Epithelial cell of esophagus (primary cell): ENCODE measurements around the gene MBNL3.
A peak's percentile ranks its signal among the peaks of the same experiment; 100 is the strongest.

Experiments
- DNase-seq: peaks from one replicate; pipeline ENCODE4 v3.0.0; 2010; ENCODE audit warnings: low read depth
- H3K4me3 ChIP-seq: 2 replicates; pipeline ENCODE4 v1.5.1; 2011; ENCODE audit warnings: mild to moderate bottlenecking, low read length, control low read depth
- TF ChIP-seq, protein P1 (sequence below): IDR thresholded peaks from 2 replicates; pipeline ENCODE4 v1.5.1; 2011; ENCODE audit warnings: low read depth, mild to moderate bottlenecking, low read length, control low read depth, inconsistent platforms; ENCODE audit not compliant: insufficient read depth; ENCODE audit errors: missing control alignments

MBNL3 gene

DNA sequence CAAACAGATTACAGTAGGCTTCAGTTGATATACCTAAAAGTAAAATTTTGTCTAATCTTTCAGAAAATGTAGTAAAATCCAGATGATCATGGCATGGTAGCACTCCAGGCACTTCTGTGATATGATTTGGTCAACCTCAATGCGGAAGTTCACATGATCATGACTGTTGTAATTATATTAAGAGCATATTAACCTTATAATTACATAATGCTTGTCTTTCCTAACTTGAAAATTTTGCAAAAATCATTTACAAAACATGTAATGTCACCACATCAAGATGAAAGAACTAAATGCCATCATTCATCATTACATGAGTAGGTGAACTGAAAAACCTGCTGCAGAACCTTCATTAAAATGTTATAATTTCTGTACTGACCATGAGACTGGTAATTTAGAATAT lies 88.1 kb downstream of the MBNL3 start:
- TF ChIP-seq, protein P1, sequence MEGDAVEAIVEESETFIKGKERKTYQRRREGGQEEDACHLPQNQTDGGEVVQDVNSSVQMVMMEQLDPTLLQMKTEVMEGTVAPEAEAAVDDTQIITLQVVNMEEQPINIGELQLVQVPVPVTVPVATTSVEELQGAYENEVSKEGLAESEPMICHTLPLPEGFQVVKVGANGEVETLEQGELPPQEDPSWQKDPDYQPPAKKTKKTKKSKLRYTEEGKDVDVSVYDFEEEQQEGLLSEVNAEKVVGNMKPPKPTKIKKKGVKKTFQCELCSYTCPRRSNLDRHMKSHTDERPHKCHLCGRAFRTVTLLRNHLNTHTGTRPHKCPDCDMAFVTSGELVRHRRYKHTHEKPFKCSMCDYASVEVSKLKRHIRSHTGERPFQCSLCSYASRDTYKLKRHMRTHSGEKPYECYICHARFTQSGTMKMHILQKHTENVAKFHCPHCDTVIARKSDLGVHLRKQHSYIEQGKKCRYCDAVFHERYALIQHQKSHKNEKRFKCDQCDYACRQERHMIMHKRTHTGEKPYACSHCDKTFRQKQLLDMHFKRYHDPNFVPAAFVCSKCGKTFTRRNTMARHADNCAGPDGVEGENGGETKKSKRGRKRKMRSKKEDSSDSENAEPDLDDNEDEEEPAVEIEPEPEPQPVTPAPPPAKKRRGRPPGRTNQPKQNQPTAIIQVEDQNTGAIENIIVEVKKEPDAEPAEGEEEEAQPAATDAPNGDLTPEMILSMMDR: no peak
- no peak for DNase-seq
- no peak overlapping the region for H3K4me3 ChIP-seq

DNA sequence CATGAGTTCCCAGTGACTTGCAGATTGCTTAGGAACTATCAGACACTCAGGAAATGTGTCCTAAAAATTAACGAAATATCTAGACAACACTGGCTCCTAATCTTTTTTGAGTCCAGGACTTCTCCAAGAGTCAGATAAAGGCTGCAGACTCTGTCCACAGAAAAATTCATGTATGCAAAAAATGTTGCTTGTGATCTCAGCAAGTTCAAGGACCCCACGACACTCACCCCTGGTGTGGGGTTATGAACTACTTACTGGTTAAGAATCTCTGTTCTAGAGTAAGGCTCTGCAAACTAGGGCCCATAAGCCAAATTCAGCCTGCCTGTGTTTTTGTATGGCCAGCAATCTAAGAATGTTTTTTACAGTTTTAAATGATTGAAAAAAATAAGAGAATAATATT lies 93.2 kb downstream of the MBNL3 start:
- TF ChIP-seq, protein P1: no peak
- no peak overlapping the region for H3K4me3 ChIP-seq
- no peak for DNase-seq

DNA sequence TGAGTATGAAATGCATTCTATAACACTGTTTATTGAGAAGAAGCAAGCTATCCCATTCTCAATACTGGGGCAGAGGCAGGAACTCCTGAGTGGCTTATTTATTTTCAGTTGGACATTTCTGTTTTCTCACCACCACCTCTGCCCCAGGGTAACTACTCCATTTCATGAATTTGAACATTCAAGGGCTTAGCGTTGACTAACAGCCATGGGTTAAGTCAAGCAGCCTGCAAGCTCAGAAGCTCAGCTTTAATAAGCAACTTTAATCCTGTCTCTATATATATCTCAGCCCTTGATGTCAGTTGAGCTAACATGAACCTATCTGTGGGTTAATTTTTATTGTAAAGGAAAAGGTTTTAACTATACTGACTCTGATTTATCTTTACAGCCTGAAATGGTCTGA lies 93.8 kb downstream of the MBNL3 start:
- TF ChIP-seq, protein P1: no peak
- peak; percentile 20 for DNase-seq
- H3K4me3 ChIP-seq: no peak overlapping the region

DNA sequence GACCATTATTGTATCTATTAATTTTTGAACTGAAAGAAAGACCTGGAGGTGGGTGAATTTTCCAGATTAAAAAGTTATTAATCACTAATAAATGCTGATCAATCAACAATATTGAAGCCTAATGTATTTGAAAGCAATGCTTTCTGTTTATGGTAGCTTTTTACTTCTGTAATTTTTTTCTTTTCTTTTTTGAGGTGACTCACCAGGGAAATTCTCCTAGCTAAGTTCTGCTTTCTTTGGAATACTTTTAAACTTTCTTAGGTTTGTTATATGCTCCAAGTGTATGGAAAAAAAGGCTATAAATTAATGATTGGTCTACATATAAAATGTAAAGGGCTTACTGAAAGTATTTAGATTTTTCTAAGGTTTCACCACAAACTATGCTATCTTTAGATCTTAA lies 94.2 kb downstream of the MBNL3 start:
- no peak for DNase-seq
- H3K4me3 ChIP-seq: no peak overlapping the region
- TF ChIP-seq, protein P1: no peak

DNA sequence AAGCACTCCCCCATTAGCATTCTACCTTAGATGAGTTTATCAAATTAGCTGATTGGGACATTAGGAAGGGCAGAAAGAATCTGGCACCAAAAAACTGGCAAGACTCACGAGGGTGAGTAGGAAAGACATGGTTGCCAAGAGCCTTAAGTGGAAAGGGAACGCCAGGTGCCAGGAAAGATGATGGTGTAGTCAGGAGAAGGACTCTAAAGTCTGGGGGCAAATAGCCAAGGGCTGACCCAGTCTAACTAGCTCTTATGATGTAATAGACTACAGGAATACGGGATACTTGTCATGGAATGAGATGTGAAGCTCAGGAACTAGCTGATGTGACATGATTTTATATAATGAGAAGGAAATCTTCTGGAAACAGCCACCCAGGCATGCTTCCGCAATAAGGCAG lies 94.8 kb downstream of the MBNL3 start:
- peak; percentile 10 for DNase-seq
- TF ChIP-seq, protein P1: no peak
- H3K4me3 ChIP-seq: no peak overlapping the region

DNA sequence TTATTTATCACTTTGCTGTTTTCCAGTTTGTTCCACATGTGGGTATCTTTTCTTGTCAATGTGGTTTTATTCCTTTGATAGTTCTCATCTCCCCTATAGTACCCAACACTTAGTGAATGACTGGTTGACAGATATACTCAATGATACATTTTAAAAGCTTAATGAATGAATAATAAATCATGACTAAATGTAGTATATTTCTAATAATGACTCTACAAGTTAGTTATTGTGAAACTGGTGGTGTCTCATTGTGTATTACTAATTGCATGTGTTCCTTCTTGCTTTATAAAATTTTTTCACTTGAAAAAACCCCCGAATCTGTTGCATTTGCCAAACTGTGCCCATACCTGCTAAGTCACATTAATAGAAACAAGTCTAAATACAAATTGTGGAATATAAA lies 95.4 kb downstream of the MBNL3 start:
- H3K4me3 ChIP-seq: no peak overlapping the region
- DNase-seq: peak; percentile 56
- TF ChIP-seq, protein P1: no peak

DNA sequence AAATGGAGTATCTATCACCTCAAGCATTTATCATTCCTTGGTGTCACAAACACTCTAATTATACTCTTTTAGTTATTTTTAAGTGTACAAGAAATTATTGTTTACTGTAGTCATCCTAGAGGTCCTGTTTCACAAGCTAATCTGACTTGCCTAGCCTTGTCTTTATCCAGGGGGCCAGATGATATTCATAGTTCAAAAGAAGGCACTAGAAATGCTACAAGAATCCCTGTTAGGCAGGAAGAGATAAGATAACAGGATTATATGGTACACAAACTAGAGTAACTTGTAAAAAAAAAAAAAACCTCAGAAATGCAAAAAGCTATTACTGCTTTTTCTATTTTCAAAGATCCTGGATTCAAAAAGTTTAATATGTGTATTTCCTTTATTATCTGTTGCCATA lies 95.8 kb downstream of the MBNL3 start:
- TF ChIP-seq, protein P1: no peak
- no peak overlapping the region for H3K4me3 ChIP-seq
- no peak for DNase-seq
